ENCODE results near the gene TFDP1. TPM values are rescaled to one million over a fixed set of nuclear protein-coding genes. Genes with fewer than 3 reads are reported as not detected.

The TFDP1 gene
- total RNA-seq, 6 experiments from 2014 or later: 121 to 155 (median 150) TPM

- H3K4me3 Mint-ChIP-seq: no peak overlapping the region
- peaks cover 8% of the 10 kb centered on the region for H3K27me3 Mint-ChIP-seq (ENCODE audit: insufficient read depth)
- H3K4me1 Mint-ChIP-seq (ENCODE audit: low read depth): peaks cover 19% of the 10 kb centered on the region
- no peak overlapping the region for H3K27ac Mint-ChIP-seq
- H3K36me3 Mint-ChIP-seq (ENCODE audit: low read depth): peaks cover 16% of the 10 kb centered on the region
- DNase-seq: no peak
- H3K9me3 Mint-ChIP-seq: no peaks in the 10 kb centered on the region
- TF ChIP-seq, protein P1, sequence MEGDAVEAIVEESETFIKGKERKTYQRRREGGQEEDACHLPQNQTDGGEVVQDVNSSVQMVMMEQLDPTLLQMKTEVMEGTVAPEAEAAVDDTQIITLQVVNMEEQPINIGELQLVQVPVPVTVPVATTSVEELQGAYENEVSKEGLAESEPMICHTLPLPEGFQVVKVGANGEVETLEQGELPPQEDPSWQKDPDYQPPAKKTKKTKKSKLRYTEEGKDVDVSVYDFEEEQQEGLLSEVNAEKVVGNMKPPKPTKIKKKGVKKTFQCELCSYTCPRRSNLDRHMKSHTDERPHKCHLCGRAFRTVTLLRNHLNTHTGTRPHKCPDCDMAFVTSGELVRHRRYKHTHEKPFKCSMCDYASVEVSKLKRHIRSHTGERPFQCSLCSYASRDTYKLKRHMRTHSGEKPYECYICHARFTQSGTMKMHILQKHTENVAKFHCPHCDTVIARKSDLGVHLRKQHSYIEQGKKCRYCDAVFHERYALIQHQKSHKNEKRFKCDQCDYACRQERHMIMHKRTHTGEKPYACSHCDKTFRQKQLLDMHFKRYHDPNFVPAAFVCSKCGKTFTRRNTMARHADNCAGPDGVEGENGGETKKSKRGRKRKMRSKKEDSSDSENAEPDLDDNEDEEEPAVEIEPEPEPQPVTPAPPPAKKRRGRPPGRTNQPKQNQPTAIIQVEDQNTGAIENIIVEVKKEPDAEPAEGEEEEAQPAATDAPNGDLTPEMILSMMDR (IDR thresholded peaks at IDR 0.05): no peak
These were observed 64.7 kb downstream of the TFDP1 start for GRCh38 chr13:113649212-113649611.

DNA sequence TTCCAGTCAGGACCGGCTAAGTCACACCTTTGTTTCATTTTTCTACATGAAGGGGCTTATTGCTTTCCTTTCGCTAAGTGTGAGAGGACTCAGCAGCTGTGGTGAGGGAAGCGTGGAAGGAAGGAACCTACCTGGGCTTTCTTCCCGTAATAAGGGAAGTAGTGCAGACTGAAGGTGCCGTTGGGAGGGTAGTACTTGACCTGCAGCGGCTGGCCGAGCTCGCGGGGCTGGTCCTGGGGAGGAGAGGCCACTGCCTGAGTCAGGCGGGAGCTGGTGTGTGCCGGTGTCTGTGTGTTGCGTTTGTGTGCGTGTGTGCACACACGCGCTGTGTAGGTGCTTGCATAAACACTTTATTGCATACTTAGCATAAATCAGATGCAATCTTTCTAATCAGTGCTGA is 65.7 kb downstream of the TFDP1 start:
- TF ChIP-seq, protein P1 (IDR thresholded peaks at IDR 0.05): no peak

DNA sequence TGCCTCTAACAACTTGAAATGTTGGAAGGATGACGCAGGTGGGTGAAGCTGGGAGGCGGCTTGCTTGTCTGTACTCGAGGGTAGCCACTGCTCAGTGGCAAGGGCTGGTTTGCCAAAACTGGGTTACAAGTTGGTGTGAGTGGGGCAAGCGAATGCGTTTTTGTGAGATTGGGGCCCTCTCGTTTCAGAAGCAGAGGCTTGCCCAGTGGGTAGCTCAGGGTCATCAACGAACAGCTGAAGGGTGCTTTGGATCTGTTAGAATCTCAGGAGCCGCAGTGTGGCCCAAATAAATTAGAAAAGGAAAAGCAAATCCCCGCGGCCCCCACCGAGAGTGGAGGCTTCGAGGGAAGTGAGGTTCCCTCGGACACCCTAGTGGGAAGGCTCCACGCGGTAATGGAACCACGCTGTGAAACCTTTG is 66.2 kb downstream of the TFDP1 start:
- Mint-ChIP-seq H3K36me3 (ENCODE audit: low read depth) (peaks cover 16% of the 10 kb centered on the region), H3K9me3 (no peaks in the 10 kb centered on the region), H3K27me3 (ENCODE audit: insufficient read depth) (peaks cover 8% of the 10 kb centered on the region), H3K4me1 (ENCODE audit: low read depth) (peaks cover 19% of the 10 kb centered on the region), H3K27ac (no peak overlapping the region), H3K4me3 (no peak overlapping the region)
- DNase-seq: no peak
- TF ChIP-seq, protein P1 (IDR thresholded peaks at IDR 0.05): no peak

More for the DNA sequence above, 65.7 kb downstream of the TFDP1 start:
- Mint-ChIP-seq H3K27me3 (ENCODE audit: insufficient read depth) (peaks cover 8% of the 10 kb centered on the region), H3K4me3 (no peak overlapping the region), H3K27ac (no peak overlapping the region), H3K36me3 (ENCODE audit: low read depth) (peaks cover 16% of the 10 kb centered on the region), H3K9me3 (no peaks in the 10 kb centered on the region), H3K4me1 (ENCODE audit: low read depth) (peaks cover 19% of the 10 kb centered on the region)
- no peak for DNase-seq

DNA sequence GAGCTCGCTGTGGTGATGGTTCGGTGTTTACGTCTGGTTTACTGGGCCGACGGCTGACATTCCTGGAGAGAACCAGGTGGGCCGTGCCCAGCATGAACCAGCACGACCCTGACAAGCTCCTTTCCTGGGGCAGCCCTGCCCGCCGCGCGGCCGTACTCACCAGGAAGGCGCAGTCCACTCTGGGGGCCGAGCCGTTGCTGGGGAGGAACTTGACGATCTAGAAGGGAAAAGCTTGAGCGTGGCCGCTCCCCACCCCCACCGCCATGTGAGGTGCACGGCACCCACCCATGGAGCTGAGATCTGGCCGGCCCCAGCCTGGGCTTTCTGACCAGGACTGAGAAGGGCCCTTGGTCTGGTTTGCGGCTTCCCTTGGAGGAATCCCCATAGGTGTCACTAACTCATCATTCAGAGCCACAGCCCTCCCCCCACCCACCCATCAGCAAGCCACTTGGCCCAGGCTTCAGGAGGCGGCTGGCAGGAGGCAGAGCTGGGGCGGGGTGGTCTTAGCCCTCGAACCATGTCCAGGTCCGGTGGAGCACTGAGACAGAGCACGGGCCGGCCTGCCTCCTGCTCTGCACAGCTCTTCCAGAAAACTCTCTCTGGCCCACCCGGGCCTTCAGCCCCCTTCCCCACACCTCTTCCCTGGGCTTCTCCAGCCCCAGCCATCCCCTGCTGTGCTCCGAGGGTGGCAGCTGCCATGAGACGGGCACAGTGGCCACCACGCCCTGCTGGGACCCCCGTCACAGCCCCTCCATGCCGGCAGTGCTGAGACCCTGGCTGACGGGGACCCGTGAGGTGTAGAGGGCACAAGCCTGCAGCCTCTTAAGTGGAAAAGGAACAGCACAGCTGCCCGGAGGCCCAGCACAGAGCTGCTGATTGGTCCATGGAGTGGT is 67.2 kb downstream of the TFDP1 start:
- Mint-ChIP-seq H3K4me3 (no peak overlapping the region), H3K9me3 (no peaks in the 10 kb centered on the region), H3K27ac (no peak overlapping the region), H3K4me1 (ENCODE audit: low read depth) (peaks cover 12% of the 10 kb centered on the region; the same call in 1 of the 2 replicates), H3K36me3 (ENCODE audit: low read depth) (peaks cover 10% of the 10 kb centered on the region; the same call in 1 of the 2 replicates), H3K27me3 (ENCODE audit: insufficient read depth) (peaks cover 8% of the 10 kb centered on the region)
- TF ChIP-seq, protein P1 (IDR thresholded peaks at IDR 0.05): no peak
- DNase-seq: no peak

GRCh38 chr13:113652404-113653263 is 68.1 kb downstream of the TFDP1 start:
- no peak overlapping the region for H3K4me3 Mint-ChIP-seq
- peaks cover 8% of the 10 kb centered on the region; the same call in 1 of the 2 replicates for H3K36me3 Mint-ChIP-seq (ENCODE audit: low read depth)
- H3K27ac Mint-ChIP-seq: no peak overlapping the region
- peaks cover 3% of the 10 kb centered on the region; the same call in 1 of the 2 replicates for H3K4me1 Mint-ChIP-seq (ENCODE audit: low read depth)
- H3K27me3 Mint-ChIP-seq (ENCODE audit: insufficient read depth): peaks cover 5% of the 10 kb centered on the region
- no peak for DNase-seq
- H3K9me3 Mint-ChIP-seq: no peaks in the 10 kb centered on the region
- TF ChIP-seq, protein P1 (IDR thresholded peaks at IDR 0.05): no peak
